ENCODE data around the gene IL18RAP.
A peak's percentile ranks its signal among the peaks of the same experiment; 100 is the strongest.

DNA sequence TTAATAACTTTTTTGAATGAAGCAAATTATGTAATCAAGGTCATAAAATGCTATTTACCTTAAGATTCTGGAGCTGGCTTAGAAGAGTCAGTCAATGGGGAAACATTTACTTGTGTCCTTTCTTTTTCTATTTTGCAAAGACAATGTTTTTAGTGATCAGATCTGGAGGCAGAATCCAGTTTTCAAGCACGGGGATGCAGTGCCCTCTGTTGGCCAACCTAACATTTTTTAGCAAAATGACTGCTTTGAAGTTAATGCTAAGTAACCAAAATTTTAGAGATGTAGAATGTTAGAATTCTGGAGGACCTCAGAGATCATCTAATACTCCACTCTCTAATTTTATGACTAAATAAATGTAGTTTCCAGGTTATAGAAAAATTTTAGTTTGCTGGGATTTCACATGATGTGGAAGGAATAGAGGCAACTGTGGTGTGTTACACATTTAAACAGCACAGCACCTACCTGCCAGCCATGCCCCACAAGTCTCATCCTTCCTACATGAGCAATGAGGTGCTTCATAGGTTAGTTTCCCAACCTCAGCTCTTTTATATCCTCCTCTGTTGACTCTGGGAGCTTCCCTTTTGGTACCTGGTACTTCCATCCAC lies 26.5 kb downstream of the IL18RAP start:
- TF ChIP-seq POLR2A (IDR thresholded peaks at IDR 0.05), result no peak
- TF ChIP-seq, protein P1, sequence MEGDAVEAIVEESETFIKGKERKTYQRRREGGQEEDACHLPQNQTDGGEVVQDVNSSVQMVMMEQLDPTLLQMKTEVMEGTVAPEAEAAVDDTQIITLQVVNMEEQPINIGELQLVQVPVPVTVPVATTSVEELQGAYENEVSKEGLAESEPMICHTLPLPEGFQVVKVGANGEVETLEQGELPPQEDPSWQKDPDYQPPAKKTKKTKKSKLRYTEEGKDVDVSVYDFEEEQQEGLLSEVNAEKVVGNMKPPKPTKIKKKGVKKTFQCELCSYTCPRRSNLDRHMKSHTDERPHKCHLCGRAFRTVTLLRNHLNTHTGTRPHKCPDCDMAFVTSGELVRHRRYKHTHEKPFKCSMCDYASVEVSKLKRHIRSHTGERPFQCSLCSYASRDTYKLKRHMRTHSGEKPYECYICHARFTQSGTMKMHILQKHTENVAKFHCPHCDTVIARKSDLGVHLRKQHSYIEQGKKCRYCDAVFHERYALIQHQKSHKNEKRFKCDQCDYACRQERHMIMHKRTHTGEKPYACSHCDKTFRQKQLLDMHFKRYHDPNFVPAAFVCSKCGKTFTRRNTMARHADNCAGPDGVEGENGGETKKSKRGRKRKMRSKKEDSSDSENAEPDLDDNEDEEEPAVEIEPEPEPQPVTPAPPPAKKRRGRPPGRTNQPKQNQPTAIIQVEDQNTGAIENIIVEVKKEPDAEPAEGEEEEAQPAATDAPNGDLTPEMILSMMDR (IDR thresholded peaks at IDR 0.05), result peak; percentile 35 to 51 (median 44)

Data from tibial nerve (tissue), 3 donors.